Cerebellar nuclear complex (tissue), 1 donor: ENCODE results near the gene MCTP2.
"Not testable (repeated sequence)": the region's sequence is repeated elsewhere in the genome, so short reads cannot be mapped to it uniquely, and the experiment has no call there.

Experiments used
- DNase-seq, 2 experiments: peaks; one replicate each; lab custom pipeline; 2025; lab: John Stamatoyannopoulos, UW

MCTP2 gene

GRCh38 chr15:94236608-94237007 lies 5.2 kb downstream of the MCTP2 start:
- no peak for DNase-seq

- DNase-seq: no peak
These were observed 6.5 kb downstream of the MCTP2 start for GRCh38 chr15:94237903-94238302.

GRCh38 chr15:94238539-94239118 lies 7.3 kb downstream of the MCTP2 start:
- DNase-seq: no peak

GRCh38 chr15:94239474-94239873 lies 8.1 kb downstream of the MCTP2 start:
- DNase-seq: no peak

GRCh38 chr15:94240480-94240879 lies 9.1 kb downstream of the MCTP2 start:
- no peak for DNase-seq

GRCh38 chr15:94242257-94242656 lies 10.9 kb downstream of the MCTP2 start:
- no peak for DNase-seq

- DNase-seq: not testable (repeated sequence)
These were observed 11.6 kb downstream of the MCTP2 start for GRCh38 chr15:94243003-94243402.

- DNase-seq: no peak
These were observed 12.1 kb downstream of the MCTP2 start for GRCh38 chr15:94243418-94243817.

- DNase-seq: no peak
These were observed 14.7 kb downstream of the MCTP2 start for GRCh38 chr15:94246016-94246415.

- DNase-seq: no peak
These were observed 16.7 kb downstream of the MCTP2 start for GRCh38 chr15:94247789-94248638.

GRCh38 chr15:94250801-94251200 lies 19.4 kb downstream of the MCTP2 start:
- DNase-seq: no peak

- no peak for DNase-seq
These were observed 20.9 kb downstream of the MCTP2 start for GRCh38 chr15:94252223-94252766.

- no peak for DNase-seq
These were observed 21.6 kb downstream of the MCTP2 start for GRCh38 chr15:94252906-94253491.

GRCh38 chr15:94253742-94254141 lies 22.4 kb downstream of the MCTP2 start:
- DNase-seq: no peak

- DNase-seq: no peak
These were observed 24.2 kb downstream of the MCTP2 start for GRCh38 chr15:94255540-94255939.

- no peak for DNase-seq
These were observed 25.1 kb downstream of the MCTP2 start for GRCh38 chr15:94256511-94256910.

GRCh38 chr15:94257776-94258175 lies 26.4 kb downstream of the MCTP2 start:
- DNase-seq: not testable (repeated sequence)

GRCh38 chr15:94258246-94258645 lies 26.9 kb downstream of the MCTP2 start:
- no peak for DNase-seq

GRCh38 chr15:94259121-94259751 lies 27.9 kb downstream of the MCTP2 start:
- DNase-seq: no peak

- DNase-seq: no peak
These were observed 28.5 kb downstream of the MCTP2 start for GRCh38 chr15:94259863-94260262.

GRCh38 chr15:94262201-94262600 lies 30.8 kb downstream of the MCTP2 start:
- DNase-seq: no peak
